Gastroesophageal sphincter (tissue), 3 donors: ENCODE measurements around the gene AHRR.

Source experiments
- POLR2A ChIP-seq, 2 donors: fragments of 450-650 bp; IDR thresholded peaks; one replicate each; pipeline ENCODE4 v1.6.1; 2017; ENCODE audit warnings: antibody characterized with exemption in 2 of 2, mild to moderate bottlenecking in 2 of 2, moderate library complexity in 1 of 2
- POLR2AphosphoS5 ChIP-seq: sonication (generic); formaldehyde crosslinking; IDR thresholded peaks from one replicate; pipeline ENCODE4 v1.6.1; 2017; ENCODE audit warnings: antibody characterized with exemption
- TF ChIP-seq, protein P1 (sequence below), 4 experiments: fragments of 200-600 bp in 2 of 4; fragments of 450-650 bp in 2 of 4; sonication (generic) in 1 of 4; IDR thresholded peaks; one replicate each; pipeline ENCODE4 v1.5.1; 2017 to 2019; ENCODE audit warnings: antibody characterized with exemption in 4 of 4, mild to moderate bottlenecking in 2 of 4, moderate library complexity in 2 of 4

GRCh38 chr5:439636-440035, 118.1 kb downstream of the AHRR start:
- TF ChIP-seq, protein P1, sequence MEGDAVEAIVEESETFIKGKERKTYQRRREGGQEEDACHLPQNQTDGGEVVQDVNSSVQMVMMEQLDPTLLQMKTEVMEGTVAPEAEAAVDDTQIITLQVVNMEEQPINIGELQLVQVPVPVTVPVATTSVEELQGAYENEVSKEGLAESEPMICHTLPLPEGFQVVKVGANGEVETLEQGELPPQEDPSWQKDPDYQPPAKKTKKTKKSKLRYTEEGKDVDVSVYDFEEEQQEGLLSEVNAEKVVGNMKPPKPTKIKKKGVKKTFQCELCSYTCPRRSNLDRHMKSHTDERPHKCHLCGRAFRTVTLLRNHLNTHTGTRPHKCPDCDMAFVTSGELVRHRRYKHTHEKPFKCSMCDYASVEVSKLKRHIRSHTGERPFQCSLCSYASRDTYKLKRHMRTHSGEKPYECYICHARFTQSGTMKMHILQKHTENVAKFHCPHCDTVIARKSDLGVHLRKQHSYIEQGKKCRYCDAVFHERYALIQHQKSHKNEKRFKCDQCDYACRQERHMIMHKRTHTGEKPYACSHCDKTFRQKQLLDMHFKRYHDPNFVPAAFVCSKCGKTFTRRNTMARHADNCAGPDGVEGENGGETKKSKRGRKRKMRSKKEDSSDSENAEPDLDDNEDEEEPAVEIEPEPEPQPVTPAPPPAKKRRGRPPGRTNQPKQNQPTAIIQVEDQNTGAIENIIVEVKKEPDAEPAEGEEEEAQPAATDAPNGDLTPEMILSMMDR (IDR thresholded peaks at IDR 0.05) = no peak
- TF ChIP-seq POLR2A (IDR thresholded peaks at IDR 0.05) (no peak), POLR2AphosphoS5 (no peak)
